NT2/D1 (cell line): ENCODE results near the gene UBLCP1.

ENCODE experiments used
- YY1 ChIP-seq: IDR thresholded peaks from 2 replicates; pipeline ENCODE4 v1.6.1; 2011; ENCODE audit not compliant: insufficient read length, insufficient read depth
- ZNF274 ChIP-seq: IDR thresholded peaks from 2 replicates; pipeline ENCODE4 v1.6.1; 2011; ENCODE audit warnings: mild to moderate bottlenecking, low read depth, low read length

DNA sequence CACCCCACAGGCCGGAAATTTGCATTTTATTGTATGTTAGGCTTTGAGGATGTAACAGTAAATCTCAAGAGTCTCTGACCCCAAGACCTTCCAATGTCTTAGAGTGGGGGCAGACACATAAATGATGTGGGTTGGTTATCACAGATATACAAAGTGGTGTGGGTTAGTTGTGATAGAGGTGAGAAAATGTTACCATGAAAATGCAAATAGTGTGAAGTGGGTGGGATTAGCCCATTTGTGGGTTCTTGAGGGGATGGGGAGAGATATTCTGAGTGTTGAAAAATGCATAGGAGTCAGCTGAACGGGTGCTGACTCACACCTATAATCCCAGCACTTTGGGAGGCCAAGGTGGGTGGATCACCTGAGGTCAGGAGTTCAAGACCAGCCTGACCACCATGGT lies 45.9 kb upstream of the UBLCP1 start:
- TF ChIP-seq YY1 (no peak), ZNF274 (no peak)
